MM.1S (cell line): ENCODE data around the gene SPOCK1.

ENCODE experiments used
- CTCF ChIP-seq: fragments of 300-600 bp; sonication (generic); IDR thresholded peaks from 2 replicates; pipeline ENCODE4 v1.5.1; 2016; ENCODE audit warnings: antibody characterized with exemption, low read length, mixed read lengths
- EZH2 ChIP-seq: fragments of 300-600 bp; sonication (generic); optimal IDR thresholded peaks from 2 replicates; pipeline ENCODE3; 2017; ENCODE audit warnings: low read depth, mild to moderate bottlenecking, antibody characterized with exemption, low read length, mixed read lengths
- EZH2phosphoT487 ChIP-seq: fragments of 300-600 bp; sonication (generic); IDR thresholded peaks from 2 replicates; pipeline ENCODE4 v1.6.1; 2018; ENCODE audit warnings: antibody characterized with exemption, low read length

GRCh38 chr5:137365126-137365865, 133.8 kb downstream of the SPOCK1 start:
- TF ChIP-seq CTCF (no peak), EZH2phosphoT487 (no peak), EZH2 (no peak)
